ENCODE measurements around the gene ATP9A. TPM values are rescaled to one million over a fixed set of nuclear protein-coding genes. Genes with fewer than 3 reads are reported as not detected.
"Not testable (repeated sequence)": the region's sequence is repeated elsewhere in the genome, so short reads cannot be mapped to it uniquely, and the experiment has no call there.

Gene ATP9A
- total RNA-seq, 3 donors from 2014 or later = 54.0 to 102 (median 59.4) TPM

- Histone ChIP-seq H3K9me3 (no peaks in the 10 kb centered on the region), H3K36me3 (ENCODE audit: low read depth) (no peaks in the 10 kb centered on the region), H3K4me1 (ENCODE audit: low read depth) (no peaks in the 10 kb centered on the region), H3K4me3 (no peak overlapping the region)
- no peak for DNase-seq
- intact Hi-C loops (cut with DNase I, micrococcal nuclease) = no loop called here
- no peak for TF ChIP-seq CTCF (IDR thresholded peaks at IDR 0.05)
- no peak for ATAC-seq
Measured at GRCh38 chr20:51653226-51653625, 115.0 kb downstream of the ATP9A start.

DNA sequence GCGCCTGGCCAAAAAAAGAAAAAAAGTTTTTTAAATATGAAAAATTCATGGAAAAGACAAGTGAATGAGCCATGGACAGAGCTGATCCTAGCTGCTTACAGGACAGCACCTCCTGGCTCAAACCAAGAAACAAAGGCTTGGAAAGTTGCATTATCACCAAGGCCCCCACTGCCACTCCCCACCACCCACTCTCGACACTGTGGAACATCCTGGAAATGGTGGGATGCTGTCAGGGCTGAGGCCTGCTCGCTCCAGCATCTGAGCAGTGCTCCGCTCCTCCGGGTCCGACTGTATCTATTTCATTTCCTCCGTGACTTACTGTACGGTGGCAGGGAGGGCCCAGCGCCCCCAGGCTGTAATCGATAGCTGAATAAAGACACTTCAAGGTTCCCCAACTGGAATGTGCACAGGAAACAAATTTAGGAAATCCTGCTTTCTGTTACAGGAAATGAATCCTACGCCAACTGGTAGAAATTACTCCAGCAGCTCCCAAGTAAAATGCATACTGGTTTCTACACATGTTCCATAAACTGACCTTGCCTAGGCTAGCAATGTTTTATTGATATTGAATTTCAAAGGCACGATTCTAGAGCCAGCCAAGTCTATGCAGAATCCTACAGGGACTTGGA is 116.2 kb downstream of the ATP9A start:
- H3K4me1 ChIP-seq (ENCODE audit: low read depth) = no peaks in the 10 kb centered on the region
- no peak for TF ChIP-seq CTCF (IDR thresholded peaks at IDR 0.05)
- H3K4me3 ChIP-seq = no peak overlapping the region
- H3K36me3 ChIP-seq (ENCODE audit: low read depth) = no peaks in the 10 kb centered on the region
- intact Hi-C loops (cut with DNase I, micrococcal nuclease) = no loop called here
- no peak for ATAC-seq
- H3K9me3 ChIP-seq = no peaks in the 10 kb centered on the region
- no peak for DNase-seq

GRCh38 chr20:51650685-51651134 is 117.5 kb downstream of the ATP9A start:
- H3K9me3 ChIP-seq = no peaks in the 10 kb centered on the region
- no peak for TF ChIP-seq CTCF (IDR thresholded peaks at IDR 0.05)
- intact Hi-C loops (cut with DNase I, micrococcal nuclease) = no loop called here
- no peak for DNase-seq
- H3K4me1 ChIP-seq (ENCODE audit: low read depth) = no peaks in the 10 kb centered on the region
- no peak overlapping the region for H3K4me3 ChIP-seq
- ATAC-seq = peak; percentile 31
- no peaks in the 10 kb centered on the region for H3K36me3 ChIP-seq (ENCODE audit: low read depth)

DNA sequence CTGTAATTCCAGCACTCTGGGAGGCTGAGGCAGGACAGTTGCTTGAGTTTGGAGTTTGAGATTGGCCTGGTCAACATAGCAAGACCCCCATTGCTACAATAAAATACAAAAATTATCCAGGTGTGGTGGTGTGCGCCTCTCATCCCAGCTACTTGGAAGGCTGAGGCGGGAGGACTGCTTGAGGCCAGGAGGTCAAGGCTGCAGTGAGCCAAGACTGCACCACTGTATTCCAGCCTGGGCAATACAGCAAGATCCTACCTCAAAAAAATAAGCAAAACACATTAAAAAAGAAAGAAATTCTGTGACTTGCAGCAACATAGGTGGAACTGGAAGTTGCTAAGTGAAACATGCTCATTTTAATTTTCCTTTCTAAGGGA is 119.6 kb downstream of the ATP9A start:
- ATAC-seq = no peak
- intact Hi-C loops (cut with DNase I, micrococcal nuclease) = loop anchor here in 1 of 2 donors (10.0 kb wide), 1 partner anchor 436 kb away; no protein-coding TSS in a partner anchor

DNA sequence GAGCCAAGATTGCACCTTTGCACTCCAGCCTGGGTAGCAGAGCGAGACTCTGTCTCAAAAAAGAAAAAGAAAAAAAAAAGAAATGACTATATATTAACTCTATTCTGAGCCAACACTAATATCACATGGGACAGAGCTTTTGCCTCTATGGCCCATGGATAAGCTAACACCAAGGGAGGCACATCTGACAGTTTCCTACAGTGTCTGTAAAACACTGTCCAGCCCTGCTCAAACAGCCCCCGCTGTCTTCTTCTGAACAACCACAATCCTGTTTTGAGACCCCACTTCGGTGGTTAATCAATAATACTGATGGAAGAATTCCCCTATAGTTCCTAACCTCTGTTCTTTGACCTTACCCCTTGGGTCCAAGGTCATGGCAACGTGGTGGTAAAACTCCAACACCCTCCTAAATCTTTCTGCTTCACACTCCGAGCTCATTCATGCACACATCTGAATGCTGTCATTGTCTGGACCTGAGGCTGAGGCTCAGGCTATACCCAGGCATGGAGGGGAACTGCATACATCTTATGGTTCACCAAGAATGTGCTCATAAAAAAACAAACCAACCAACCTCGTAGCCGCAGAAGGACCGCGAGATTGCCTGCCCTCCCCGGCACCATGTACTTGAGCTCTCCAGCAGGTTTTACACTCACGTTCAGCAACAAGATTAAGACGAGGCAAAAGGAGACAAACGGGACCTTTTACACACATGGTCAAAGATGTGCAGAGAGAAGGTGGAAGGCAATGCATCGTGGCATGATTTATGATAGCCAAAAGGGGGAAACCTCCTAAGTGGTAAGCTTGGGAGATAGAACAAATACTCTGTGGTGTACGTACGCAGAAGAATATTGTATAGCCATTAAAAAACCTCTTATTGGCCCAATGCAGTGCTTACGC is 120.3 kb downstream of the ATP9A start:
- H3K9me3 ChIP-seq = no peaks in the 10 kb centered on the region
- H3K4me3 ChIP-seq = no peak overlapping the region
- DNase-seq = no peak
- TF ChIP-seq CTCF (IDR thresholded peaks at IDR 0.05) = no peak
- ATAC-seq = no peak
- no peaks in the 10 kb centered on the region for H3K4me1 ChIP-seq (ENCODE audit: low read depth)
- H3K36me3 ChIP-seq (ENCODE audit: low read depth) = no peaks in the 10 kb centered on the region
- intact Hi-C loops (cut with DNase I, micrococcal nuclease) = loop anchor here in 1 of 2 donors (10.0 kb wide), 1 partner anchor 437 kb away; no protein-coding TSS in a partner anchor

More for the DNA sequence above, 119.6 kb downstream of the ATP9A start:
- Histone ChIP-seq H3K4me1 (ENCODE audit: low read depth) (no peaks in the 10 kb centered on the region), H3K9me3 (no peaks in the 10 kb centered on the region), H3K36me3 (ENCODE audit: low read depth) (no peaks in the 10 kb centered on the region), H3K4me3 (no peak overlapping the region)
- TF ChIP-seq CTCF (IDR thresholded peaks at IDR 0.05) = no peak
- DNase-seq = no peak

- H3K4me1 ChIP-seq (ENCODE audit: low read depth); H3K4me3 ChIP-seq; DNase-seq; H3K36me3 ChIP-seq (ENCODE audit: low read depth); ATAC-seq; H3K9me3 ChIP-seq: not testable (repeated sequence)
- intact Hi-C loops (cut with DNase I, micrococcal nuclease) = loop anchor here in 1 of 2 donors (10.0 kb wide), 1 partner anchor 441 kb away; no protein-coding TSS in a partner anchor
Measured at GRCh38 chr20:51643810-51644209, 124.4 kb downstream of the ATP9A start.
